Fibroblast of peridontal ligament (primary cell): ENCODE results near the gene SRSF7.
"Not testable (repeated sequence)": the region's sequence is repeated elsewhere in the genome, so short reads cannot be mapped to it uniquely, and the experiment has no call there.

ENCODE experiments used
- DNase-seq: peaks from one replicate; pipeline ENCODE4 v3.0.0-alpha.2; 2010; ENCODE audit errors: extremely low read depth

SRSF7 gene

GRCh38 chr2:38750891-38751595, at the start of gene SRSF7:
SRSF7 (minus strand) TSS chr2:38751361; CDS start chr2:38751256, 105 bp downstream.
- peak; percentile 100 for DNase-seq

DNA sequence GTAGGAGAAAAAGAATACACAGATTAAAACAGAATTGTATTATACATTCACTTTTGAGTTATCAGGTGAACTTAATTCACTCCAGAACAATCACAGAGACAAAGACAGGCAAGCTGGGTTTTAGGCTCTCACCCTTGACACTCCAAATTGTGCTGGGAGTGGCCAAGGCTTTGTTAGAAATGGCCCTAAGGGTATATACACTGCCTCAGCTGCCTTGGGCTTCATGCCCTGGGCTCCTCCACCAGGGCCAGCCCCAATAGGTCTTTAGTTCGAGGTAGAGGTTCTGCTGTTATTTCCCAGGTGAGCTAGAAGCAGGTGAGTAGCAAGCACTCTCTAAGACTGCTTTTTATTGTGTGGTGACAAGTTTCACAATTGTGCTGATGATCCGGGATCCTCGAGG, 46.8 kb upstream of the SRSF7 start:
- no peak for DNase-seq

GRCh38 chr2:38797250-38797676, 46.1 kb upstream of the SRSF7 start:
- no peak for DNase-seq

- not testable (repeated sequence) for DNase-seq
Measured at GRCh38 chr2:38795016-38795415, 43.9 kb upstream of the SRSF7 start.

- no peak for DNase-seq
Measured at GRCh38 chr2:38794235-38794946, 43.2 kb upstream of the SRSF7 start.

- no peak for DNase-seq
Measured at GRCh38 chr2:38793511-38793910, 42.4 kb upstream of the SRSF7 start.

DNA sequence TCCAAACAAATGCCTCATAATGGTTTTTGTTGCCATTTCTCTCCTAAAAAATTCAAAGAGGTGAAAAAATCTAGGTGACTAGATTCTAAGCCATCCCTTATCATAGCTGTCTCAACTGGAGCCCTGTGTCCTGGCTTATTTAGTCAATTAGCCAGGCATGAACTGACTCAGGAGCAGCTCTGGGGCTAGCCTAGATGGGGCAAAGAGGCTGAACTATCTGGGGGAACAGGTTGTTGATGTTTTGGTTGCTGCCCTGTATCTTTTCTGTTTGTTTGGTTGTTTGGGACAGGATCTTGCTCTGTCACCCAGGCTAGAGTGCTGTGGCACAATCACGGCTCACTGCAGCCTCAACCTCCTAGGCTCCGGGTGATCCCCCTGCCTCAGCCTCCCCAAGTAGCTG, 41.6 kb upstream of the SRSF7 start:
- no peak for DNase-seq

DNA sequence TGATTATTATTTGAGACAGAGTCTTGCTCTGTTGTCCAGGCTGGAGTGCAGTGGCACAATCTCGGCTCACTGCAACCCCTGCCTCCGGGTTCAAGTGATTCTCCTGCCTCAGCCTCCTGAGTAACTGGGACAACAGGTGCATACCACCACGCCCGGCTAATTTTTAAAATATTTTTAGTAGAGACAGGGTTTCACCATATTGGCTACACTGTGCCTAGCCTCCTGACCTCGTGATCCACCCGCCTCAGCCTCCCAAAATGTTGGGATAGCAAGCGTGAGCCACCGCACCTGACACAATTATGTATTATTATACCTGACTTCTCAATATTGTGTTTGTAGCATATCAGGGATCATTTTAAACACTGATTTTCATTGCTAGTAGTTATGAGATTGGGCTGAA, 41.2 kb upstream of the SRSF7 start:
- not testable (repeated sequence) for DNase-seq

GRCh38 chr2:38791744-38792143, 40.6 kb upstream of the SRSF7 start:
- DNase-seq, result no peak

GRCh38 chr2:38789691-38790090, 38.5 kb upstream of the SRSF7 start:
- DNase-seq, result no peak

DNA sequence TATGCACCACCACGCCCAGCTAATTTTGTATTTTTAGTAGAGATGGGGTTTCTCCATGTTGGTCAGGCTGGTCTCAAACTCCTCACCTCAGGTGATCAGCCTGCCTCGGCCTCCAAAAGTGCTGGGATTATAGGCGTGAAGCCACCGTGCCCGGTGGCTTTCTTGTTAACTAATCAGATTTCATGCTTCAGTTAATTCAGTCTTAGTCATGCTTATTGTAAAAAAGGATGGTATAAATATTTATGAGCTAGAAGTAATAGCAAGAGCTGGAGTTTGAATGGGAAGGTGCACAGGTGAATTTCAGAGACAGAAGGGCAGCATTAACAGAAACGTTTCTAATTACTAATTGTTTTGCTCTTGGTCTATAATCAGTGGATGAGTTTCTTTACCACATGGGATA, 37.1 kb upstream of the SRSF7 start:
- DNase-seq, result no peak

DNA sequence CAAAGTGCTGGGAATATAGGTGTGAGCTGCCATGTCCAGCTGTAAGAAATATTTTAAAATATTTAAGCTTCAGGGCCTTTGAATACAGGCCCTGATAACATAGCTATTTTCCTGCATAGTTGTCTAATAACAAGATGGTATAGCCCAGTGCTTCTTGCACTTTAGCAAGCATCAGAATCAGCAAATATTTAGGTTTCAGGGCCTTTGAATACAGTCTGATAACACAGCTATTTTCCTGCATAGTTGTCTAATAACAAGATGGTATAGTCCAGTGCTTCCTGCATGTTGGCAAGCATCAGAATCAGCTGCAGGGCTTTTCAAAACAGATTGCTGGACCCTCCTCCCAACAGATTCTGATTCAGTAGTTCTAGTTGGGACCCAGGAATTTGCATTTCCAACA, 32.4 kb upstream of the SRSF7 start:
- DNase-seq, result no peak

DNA sequence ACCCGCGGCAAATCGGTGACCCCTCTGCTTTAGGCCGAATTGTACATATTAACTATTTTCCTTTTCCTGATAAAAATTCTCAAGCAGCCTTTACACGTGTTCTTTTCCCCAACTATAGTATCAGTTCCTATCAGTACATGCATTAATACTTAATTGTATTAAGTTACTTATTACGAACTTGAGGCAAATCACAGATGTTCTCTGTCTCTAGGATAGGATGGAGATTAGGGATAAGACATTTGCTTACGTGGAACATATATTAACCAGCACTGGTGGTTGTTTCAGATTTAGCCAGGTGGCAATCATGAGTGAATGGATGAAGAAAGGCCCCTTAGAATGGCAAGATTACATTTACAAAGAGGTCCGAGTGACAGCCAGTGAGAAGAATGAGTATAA, 27.5 kb upstream of the SRSF7 start:
- no peak for DNase-seq

DNA sequence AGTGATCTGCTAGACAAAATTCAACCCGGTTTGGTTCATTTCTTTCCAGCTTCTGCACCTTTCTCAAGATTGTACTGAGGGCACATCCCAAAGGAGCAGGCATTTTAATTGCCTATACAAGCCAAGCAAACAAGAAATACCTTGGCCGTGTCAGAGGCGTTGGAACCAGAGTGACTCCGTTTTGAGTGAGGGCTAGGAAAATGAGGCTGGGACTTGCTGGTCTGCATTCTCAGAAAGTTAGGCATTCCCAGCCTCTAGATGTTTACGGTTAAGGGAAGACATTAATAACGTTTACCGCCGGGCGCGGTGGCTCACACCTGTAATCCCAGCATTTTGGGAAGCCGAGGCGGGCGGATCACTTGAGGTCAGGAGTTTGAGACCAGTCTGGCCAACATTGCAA, 25.4 kb upstream of the SRSF7 start:
- no peak for DNase-seq

GRCh38 chr2:38775921-38776225, 24.7 kb upstream of the SRSF7 start:
- no peak for DNase-seq

DNA sequence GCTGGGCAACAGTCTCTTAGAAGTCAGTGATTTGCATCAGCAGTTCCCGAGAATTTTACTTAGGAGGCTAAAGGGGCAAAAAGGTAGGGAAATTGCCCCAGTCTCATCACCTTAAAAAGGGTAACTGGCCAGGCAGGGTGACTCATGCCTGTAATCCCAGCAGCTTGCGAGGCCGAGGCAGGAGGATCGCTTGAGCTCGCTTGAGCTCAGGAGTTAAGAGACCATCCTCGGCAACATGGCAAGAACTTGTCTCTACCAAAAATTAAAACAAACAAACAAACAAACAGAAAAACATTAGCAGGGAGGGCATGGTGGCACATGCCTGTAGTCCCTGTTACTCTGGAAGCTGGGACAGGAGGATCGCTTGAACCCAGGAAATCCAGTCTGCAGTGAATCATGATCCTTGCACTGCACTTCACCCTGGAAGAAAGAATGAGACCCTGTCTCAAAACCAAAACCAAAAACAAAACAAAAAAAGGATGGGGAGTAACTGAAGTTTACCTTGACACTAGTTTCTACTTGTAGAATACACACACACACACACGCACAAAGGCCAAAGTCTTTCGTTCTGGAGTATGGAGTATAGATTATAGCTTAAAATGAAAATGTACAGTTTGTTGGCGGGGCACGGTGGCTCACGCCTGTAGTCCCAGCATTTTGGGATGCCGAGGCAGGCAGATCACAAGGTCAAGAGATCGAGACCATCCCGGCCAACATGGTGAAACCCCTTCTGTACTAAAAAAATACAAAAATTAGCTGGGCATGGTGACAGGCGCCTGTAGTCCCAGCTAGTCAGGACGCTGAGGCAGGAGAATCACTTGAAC, 24.1 kb upstream of the SRSF7 start:
- DNase-seq, result no peak

DNA sequence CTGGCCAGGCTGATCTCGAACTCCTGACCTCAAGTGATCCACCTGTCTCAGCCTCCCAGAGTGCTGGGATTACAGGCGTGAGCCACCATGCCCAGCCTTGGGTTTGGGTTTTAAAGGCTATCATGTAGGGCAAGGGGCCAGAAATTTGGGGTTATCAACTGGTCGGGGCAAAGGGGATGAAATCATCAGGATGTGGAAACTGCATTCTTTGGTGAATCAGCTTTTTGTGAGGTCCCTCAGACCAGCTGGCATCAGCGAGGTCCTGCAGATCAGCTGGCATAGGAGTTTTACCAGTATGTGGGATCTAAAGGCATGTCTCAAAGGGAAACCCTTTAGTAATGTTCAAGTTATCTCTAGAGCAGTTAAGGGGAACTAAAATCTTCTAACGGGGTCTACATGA, 20.5 kb upstream of the SRSF7 start:
- peak; percentile 75 for DNase-seq

- DNase-seq, result no peak
Measured at GRCh38 chr2:38765551-38765950, 14.4 kb upstream of the SRSF7 start.

- DNase-seq, result peak; percentile 58
Measured at GRCh38 chr2:38765149-38765548, 14.0 kb upstream of the SRSF7 start.

DNA sequence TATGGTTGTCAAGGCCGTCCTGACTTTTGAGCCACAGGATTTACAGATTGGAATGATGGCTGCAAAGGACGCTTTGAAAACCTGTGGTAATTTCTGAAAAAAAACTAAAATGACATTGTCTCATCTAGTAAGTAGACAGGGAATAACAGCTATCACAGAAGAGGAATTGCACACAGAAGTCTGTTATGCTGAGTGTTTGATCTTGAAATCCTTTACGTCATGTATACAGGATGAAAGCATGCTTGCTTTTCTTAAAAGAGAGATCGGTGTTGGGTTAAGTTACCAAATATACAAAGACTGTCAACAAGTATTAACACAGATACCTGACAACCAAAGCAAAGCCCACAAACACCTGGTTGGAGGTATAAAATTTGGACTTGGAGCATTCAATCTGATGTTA, 12.6 kb upstream of the SRSF7 start:
- no peak for DNase-seq

DNA sequence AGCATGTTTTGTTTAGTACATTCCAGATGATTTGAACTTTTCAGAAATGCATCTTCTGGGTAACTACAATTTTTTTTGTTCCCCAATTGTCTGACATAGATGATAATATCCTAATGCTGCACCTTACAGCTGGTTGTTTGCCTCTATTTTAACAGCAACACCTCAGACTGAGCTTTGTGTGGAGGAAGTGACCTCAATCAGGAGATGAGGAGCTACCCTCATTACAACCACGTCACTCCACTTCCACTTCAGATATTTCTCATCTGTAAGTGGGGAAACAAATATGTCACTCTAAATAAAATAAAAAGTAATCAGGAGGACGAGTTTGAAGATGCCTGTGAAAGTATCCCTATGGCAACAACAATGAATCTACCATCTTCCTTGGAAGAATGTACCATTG, 12.1 kb upstream of the SRSF7 start:
- no peak for DNase-seq

DNA sequence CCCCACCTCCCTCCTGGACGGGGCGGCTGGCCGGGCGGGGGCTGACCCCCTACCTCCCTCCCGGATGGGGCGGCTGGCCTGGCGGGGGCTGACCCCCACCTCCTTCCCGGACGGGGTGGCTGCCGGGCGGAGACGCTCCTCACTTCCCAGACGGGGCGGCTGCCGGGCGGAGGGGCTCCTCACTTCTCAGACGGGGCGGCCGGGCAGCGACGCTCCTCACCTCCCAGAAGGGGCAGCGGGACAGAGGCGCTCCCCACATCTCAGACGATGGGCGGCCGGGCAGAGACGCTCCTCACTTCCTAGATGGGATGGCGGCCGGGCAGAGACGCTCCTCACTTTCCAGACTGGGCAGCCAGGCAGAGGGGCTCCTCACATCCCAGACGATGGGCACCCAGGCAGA, 4.7 kb upstream of the SRSF7 start:
- not testable (repeated sequence) for DNase-seq

GRCh38 chr2:38754506-38754905, 3.3 kb upstream of the SRSF7 start:
- no peak for DNase-seq
